ENCODE data around the gene ZNF441.

The ZNF441 gene

DNA sequence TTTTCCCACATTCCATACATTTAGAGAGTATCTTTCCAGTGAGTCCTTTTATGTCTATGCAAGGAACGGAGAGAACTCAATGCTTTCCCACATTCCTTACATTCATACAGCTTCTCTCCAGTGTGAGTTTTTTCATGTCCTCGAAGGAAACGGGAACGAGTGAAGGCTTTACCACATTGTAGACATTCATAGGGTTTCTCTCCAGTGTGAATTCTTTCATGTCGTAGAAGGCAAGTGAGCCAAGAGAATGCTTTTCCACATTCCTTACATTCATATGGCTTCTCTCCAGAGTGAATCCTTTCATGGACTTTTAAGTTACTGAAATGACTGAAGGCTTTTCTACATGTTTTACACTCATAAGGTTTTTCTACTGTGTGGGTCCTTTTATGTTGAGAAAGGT, 45.1 kb upstream of the ZNF441 start:
- CTCF ChIA-PET = no interaction called here

More for the DNA sequence above, 45.1 kb upstream of the ZNF441 start:
- peaks cover 0 to 48% of the 10 kb centered on the region in 2 experiments; a peak in 2 of 3 replicates for H3K36me3 ChIP-seq (ENCODE audit: control insufficient read depth in 2 of 2, insufficient read depth in 1 of 2, low read length in 2 of 2)
- TF ChIP-seq ZNF645 (tag by site-specific recombination; IDR thresholded peaks at IDR 0.05) = no peak
- no peak for TF ChIP-seq ZNF18 (tag by site-specific recombination; IDR thresholded peaks at IDR 0.05)
- TF ChIP-seq ZBTB8A (tag by site-specific recombination; IDR thresholded peaks at IDR 0.05) = no peak
- TF ChIP-seq YY1 (tag by site-specific recombination; IDR thresholded peaks at IDR 0.05) = no peak
- no peak for TF ChIP-seq ZNF16 (tag by site-specific recombination; IDR thresholded peaks at IDR 0.05; ENCODE audit: low read depth)
- TF ChIP-seq PRDM2 (tag by site-specific recombination; IDR thresholded peaks at IDR 0.05; ENCODE audit: borderline replicate concordance) = no peak
- no peak for TF ChIP-seq ZNF785 (tag by site-specific recombination; IDR thresholded peaks at IDR 0.05)
- no peak for TF ChIP-seq ZNF114 (tag by site-specific recombination; IDR thresholded peaks at IDR 0.05)
- no peak for TF ChIP-seq ZNF473 (tag by site-specific recombination; IDR thresholded peaks at IDR 0.05)
- no peak for TF ChIP-seq ZNF157 (tag by site-specific recombination; IDR thresholded peaks at IDR 0.05)
- no peak for TF ChIP-seq ZNF707 (tag by site-specific recombination; IDR thresholded peaks at IDR 0.05)
- no peak for TF ChIP-seq ZNF777 (tag by site-specific recombination; IDR thresholded peaks at IDR 0.05; ENCODE audit: borderline replicate concordance)
- TF ChIP-seq ZNF580 (tag by site-specific recombination; IDR thresholded peaks at IDR 0.05) = no peak
- TF ChIP-seq ZBTB49 (tag by site-specific recombination; IDR thresholded peaks at IDR 0.05; ENCODE audit: low read depth) = no peak
- TF ChIP-seq, protein P1, sequence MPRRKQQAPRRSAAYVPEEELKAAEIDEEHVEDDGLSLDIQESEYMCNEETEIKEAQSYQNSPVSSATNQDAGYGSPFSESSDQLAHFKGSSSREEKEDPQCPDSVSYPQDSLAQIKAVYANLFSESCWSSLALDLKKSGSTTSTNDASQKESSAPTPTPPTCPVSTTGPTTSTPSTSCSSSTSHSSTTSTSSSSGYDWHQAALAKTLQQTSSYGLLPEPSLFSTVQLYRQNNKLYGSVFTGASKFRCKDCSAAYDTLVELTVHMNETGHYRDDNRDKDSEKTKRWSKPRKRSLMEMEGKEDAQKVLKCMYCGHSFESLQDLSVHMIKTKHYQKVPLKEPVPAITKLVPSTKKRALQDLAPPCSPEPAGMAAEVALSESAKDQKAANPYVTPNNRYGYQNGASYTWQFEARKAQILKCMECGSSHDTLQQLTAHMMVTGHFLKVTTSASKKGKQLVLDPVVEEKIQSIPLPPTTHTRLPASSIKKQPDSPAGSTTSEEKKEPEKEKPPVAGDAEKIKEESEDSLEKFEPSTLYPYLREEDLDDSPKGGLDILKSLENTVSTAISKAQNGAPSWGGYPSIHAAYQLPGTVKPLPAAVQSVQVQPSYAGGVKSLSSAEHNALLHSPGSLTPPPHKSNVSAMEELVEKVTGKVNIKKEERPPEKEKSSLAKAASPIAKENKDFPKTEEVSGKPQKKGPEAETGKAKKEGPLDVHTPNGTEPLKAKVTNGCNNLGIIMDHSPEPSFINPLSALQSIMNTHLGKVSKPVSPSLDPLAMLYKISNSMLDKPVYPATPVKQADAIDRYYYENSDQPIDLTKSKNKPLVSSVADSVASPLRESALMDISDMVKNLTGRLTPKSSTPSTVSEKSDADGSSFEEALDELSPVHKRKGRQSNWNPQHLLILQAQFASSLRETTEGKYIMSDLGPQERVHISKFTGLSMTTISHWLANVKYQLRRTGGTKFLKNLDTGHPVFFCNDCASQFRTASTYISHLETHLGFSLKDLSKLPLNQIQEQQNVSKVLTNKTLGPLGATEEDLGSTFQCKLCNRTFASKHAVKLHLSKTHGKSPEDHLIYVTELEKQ (tag by site-specific recombination; IDR thresholded peaks at IDR 0.05; ENCODE audit: borderline replicate concordance) = no peak
- no peak for TF ChIP-seq ZNF555 (tag by site-specific recombination; conservative IDR thresholded peaks at IDR 0.05)
- TF ChIP-seq KLF7 (tag by site-specific recombination; IDR thresholded peaks at IDR 0.05; ENCODE audit: borderline replicate concordance) = no peak
- TF ChIP-seq ZNF140 (tag by site-specific recombination; IDR thresholded peaks at IDR 0.05) = no peak
- no peak for TF ChIP-seq GLI2 (tag by site-specific recombination; IDR thresholded peaks at IDR 0.05; ENCODE audit: borderline replicate concordance, low read depth)
- TF ChIP-seq ZNF354C (tag by site-specific recombination; IDR thresholded peaks at IDR 0.05; ENCODE audit: borderline replicate concordance, low read depth) = no peak
- POLR2A ChIA-PET = no interaction called here
- no peaks in the 10 kb centered on the region for H3K4me1 ChIP-seq (ENCODE audit: control insufficient read depth, insufficient read depth, low read length)
- no peak overlapping the region for H3K27ac ChIP-seq (ENCODE audit: extremely low read depth, low read depth, low read length)
- H3K4me3 ChIP-seq (ENCODE audit: low read depth, low read length) = no peak overlapping the region
- H3K9me3 ChIP-seq (ENCODE audit: control insufficient read depth, insufficient read depth, low read depth, low read length) = no peaks in the 10 kb centered on the region; the same call in 1 of the 2 replicates

Data from HEK293 (cell line).